SK-N-MC (cell line): ENCODE measurements around the gene POLRMT.

Source experiments
- DNase-seq: peaks from one replicate; pipeline ENCODE4 v3.0.0-alpha.2; 2011; ENCODE audit warnings: low read depth, low spot score
- H3K27ac ChIP-seq: fragments of 200-600 bp; sonication (generic); 2 replicates; pipeline ENCODE4 v1.5.1; 2016; ENCODE audit warnings: mixed run types
- H3K36me3 ChIP-seq: fragments of 200-600 bp; sonication (generic); 2 replicates; pipeline ENCODE4 v1.6.1; 2017; ENCODE audit warnings: antibody characterized with exemption, low read length, mixed read lengths; ENCODE audit not compliant: insufficient read depth
- H3K4me3 ChIP-seq: fragments of 200-600 bp; sonication (generic); 2 replicates; pipeline ENCODE4 v1.5.1; 2016
- H3K9ac ChIP-seq: fragments of 200-600 bp; sonication (generic); 2 replicates; pipeline ENCODE4 v1.8.0; 2017; ENCODE audit warnings: mixed run types, mixed read lengths; ENCODE audit not compliant: insufficient read length
- H3K9me3 ChIP-seq: fragments of 200-600 bp; sonication (generic); 2 replicates; pipeline ENCODE4 v1.6.1; 2017; ENCODE audit warnings: low read depth, mild to moderate bottlenecking, antibody characterized with exemption, low read length, moderate library complexity, mixed read lengths
- EZH2 ChIP-seq: fragments of 200-600 bp; sonication (generic); IDR thresholded peaks from one replicate; pipeline ENCODE4 v1.6.1; 2017; ENCODE audit warnings: antibody characterized with exemption
- FOXP2 ChIP-seq: optimal IDR thresholded peaks from 2 replicates; pipeline ENCODE3; 2011; ENCODE audit warnings: mild to moderate bottlenecking, moderate library complexity; ENCODE audit not compliant: insufficient read depth; ENCODE audit errors: extremely low read length, control extremely low read depth
- POLR2AphosphoS5 ChIP-seq: IDR thresholded peaks from 2 replicates; pipeline ENCODE4 v1.6.1; 2012; ENCODE audit warnings: mild to moderate bottlenecking, low read depth, low read length, borderline replicate concordance

POLRMT gene

GRCh38 chr19:633068-633785, at the start of gene POLRMT:
Gene POLRMT, minus strand, starts transcription at chr19:633537. Its CDS starts 25 bp downstream, at chr19:633512.
- Histone ChIP-seq H3K9ac (peak within 1 kb of the TSS; percentile 90), H3K4me3 (peak within 1 kb of the TSS; percentile 97), H3K9me3 (no peaks in the 10 kb centered on the region), H3K36me3 (peaks cover 22% of the 10 kb centered on the region), H3K27ac (peak within 1 kb of the TSS; percentile 71)
- peak; percentile 96 for DNase-seq
- TF ChIP-seq FOXP2 (peak; percentile 55), POLR2AphosphoS5 (peak; percentile 65), EZH2 (no peak)

DNA sequence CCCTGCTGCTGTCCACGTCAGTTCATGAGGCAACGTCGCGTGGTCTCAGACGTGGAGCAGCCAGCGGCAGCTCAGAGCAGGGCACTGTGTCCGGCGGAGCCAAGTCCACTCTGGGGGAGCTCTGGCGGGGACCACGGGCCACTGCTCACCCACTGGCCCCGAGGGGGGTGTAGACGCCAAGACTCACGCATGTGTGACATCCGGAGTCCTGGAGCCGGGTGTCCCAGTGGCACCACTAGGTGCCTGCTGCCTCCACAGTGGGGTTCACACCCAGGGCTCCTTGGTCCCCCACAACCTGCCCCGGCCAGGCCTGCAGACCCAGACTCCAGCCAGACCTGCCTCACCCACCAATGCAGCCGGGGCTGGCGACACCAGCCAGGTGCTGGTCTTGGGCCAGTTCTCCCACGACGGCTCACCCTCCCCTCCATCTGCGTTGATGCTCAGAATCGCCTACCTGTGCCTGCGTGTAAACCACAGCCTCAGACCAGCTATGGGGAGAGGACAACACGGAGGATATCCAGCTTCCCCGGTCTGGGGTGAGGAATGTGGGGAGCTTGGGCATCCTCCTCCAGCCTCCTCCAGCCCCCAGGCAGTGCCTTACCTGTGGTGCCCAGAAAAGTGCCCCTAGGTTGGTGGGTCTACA, 49.5 kb upstream of the POLRMT start:
- Histone ChIP-seq H3K27ac (no peak overlapping the region), H3K9me3 (no peaks in the 10 kb centered on the region)
- TF ChIP-seq FOXP2, result no peak

DNA sequence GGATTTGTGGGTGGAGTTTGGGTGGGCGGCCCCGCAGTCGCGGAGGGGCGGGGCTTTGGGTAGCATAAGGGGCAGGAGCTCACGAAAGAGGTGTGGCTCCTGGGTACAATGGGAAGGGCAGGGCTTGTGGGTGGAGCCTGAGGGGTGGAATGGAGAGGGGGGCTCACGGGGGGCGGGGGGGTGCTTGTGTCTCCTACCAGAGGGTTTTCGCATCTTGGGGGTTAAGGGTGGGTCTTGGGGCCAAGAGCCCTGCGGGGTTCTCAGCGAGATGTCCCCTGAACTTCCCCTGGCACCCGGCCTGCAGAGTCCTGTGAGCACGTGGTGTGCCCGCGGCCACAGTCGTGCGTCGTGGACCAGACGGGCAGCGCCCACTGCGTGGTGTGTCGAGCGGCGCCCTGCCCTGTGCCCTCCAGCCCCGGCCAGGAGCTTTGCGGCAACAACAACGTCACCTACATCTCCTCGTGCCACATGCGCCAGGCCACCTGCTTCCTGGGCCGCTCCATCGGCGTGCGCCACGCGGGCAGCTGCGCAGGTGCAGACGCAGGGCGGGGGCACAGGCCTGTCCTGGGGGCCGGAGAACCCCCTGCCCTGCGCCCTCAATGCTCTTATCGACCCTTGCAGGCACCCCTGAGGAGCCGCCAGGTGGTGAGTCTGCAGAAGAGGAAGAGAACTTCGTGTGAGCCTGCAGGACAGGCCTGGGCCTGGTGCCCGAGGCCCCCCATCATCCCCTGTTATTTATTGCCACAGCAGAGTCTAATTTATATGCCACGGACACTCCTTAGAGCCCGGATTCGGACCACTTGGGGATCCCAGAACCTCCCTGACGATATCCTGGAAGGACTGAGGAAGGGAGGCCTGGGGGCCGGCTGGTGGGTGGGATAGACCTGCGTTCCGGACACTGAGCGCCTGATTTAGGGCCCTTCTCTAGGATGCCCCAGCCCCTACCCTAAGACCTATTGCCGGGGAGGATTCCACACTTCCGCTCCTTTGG, 48.0 kb upstream of the POLRMT start:
- Histone ChIP-seq H3K9ac (peak overlapping the region; percentile 68), H3K27ac (peak overlapping the region; percentile 95), H3K4me3 (peak overlapping the region; percentile 78), H3K36me3 (no peaks in the 10 kb centered on the region), H3K9me3 (no peaks in the 10 kb centered on the region)
- no peak for TF ChIP-seq FOXP2
- TF ChIP-seq POLR2AphosphoS5, result no peak
- no peak for TF ChIP-seq EZH2
- no peak for DNase-seq

More for the DNA sequence above, 49.5 kb upstream of the POLRMT start:
- no peak for DNase-seq
- no peak overlapping the region for H3K9ac ChIP-seq
- no peak overlapping the region for H3K4me3 ChIP-seq
- no peaks in the 10 kb centered on the region for H3K36me3 ChIP-seq

GRCh38 chr19:680287-681028, 47.1 kb upstream of the POLRMT start:
- Histone ChIP-seq H3K4me3 (peak overlapping the region; percentile 88), H3K9ac (peak overlapping the region; percentile 90), H3K27ac (peak overlapping the region; percentile 95), H3K9me3 (no peaks in the 10 kb centered on the region), H3K36me3 (no peaks in the 10 kb centered on the region)
- peak; percentile 88 for DNase-seq
- TF ChIP-seq POLR2AphosphoS5, result peak; percentile 70
- TF ChIP-seq FOXP2, result no peak

- DNase-seq, result no peak
- Histone ChIP-seq H3K36me3 (no peaks in the 10 kb centered on the region), H3K4me3 (peak overlapping the region; percentile 88), H3K9me3 (no peaks in the 10 kb centered on the region), H3K27ac (peak overlapping the region; percentile 84), H3K9ac (peak overlapping the region; percentile 90)
- TF ChIP-seq POLR2AphosphoS5 (peak; percentile 15; the same call in 1 of the 2 replicates), EZH2 (no peak)
Measured at GRCh38 chr19:679418-680286, 46.3 kb upstream of the POLRMT start.

GRCh38 chr19:678791-679388, 45.6 kb upstream of the POLRMT start:
- Histone ChIP-seq H3K27ac (no peak overlapping the region; the same call in 1 of the 2 replicates), H3K36me3 (no peaks in the 10 kb centered on the region), H3K4me3 (peak overlapping the region; percentile 88), H3K9ac (no peak overlapping the region), H3K9me3 (no peaks in the 10 kb centered on the region)
- no peak for TF ChIP-seq FOXP2
- no peak for TF ChIP-seq EZH2
- TF ChIP-seq POLR2AphosphoS5, result no peak
- no peak for DNase-seq
